Measurements from ENCODE around the gene LAMC3.

Gene LAMC3

GRCh38 chr9:130979591-130980385, 29.2 kb upstream of the LAMC3 start:
- DNase-seq, result no peak

- no peak for DNase-seq
Observed at GRCh38 chr9:130980526-130980925, 28.4 kb upstream of the LAMC3 start.

- DNase-seq, result no peak
Observed at GRCh38 chr9:130981002-130981755, 27.8 kb upstream of the LAMC3 start.

- DNase-seq, result no peak
Observed at GRCh38 chr9:130981756-130982137, 27.2 kb upstream of the LAMC3 start.

- DNase-seq, result no peak
Observed at GRCh38 chr9:130982636-130983358, 26.2 kb upstream of the LAMC3 start.

- DNase-seq, result no peak
Observed at GRCh38 chr9:130983359-130983670, 25.7 kb upstream of the LAMC3 start.

GRCh38 chr9:130983970-130984369, 25.0 kb upstream of the LAMC3 start:
- DNase-seq, result no peak

GRCh38 chr9:130984521-130984920, 24.5 kb upstream of the LAMC3 start:
- DNase-seq, result no peak

- DNase-seq, result no peak
Observed at GRCh38 chr9:130985029-130985428, 23.9 kb upstream of the LAMC3 start.

- DNase-seq, result no peak
Observed at GRCh38 chr9:130985606-130986162, 23.3 kb upstream of the LAMC3 start.

- no peak for DNase-seq
Observed at GRCh38 chr9:130986356-130986965, 22.5 kb upstream of the LAMC3 start.

GRCh38 chr9:130987054-130987453, 21.9 kb upstream of the LAMC3 start:
- no peak for DNase-seq

- no peak for DNase-seq
Observed at GRCh38 chr9:130987738-130988399, 21.1 kb upstream of the LAMC3 start.

- no peak for DNase-seq
Observed at GRCh38 chr9:130988400-130988747, 20.6 kb upstream of the LAMC3 start.

- DNase-seq, result no peak
Observed at GRCh38 chr9:130988905-130989304, 20.1 kb upstream of the LAMC3 start.

- no peak for DNase-seq
Observed at GRCh38 chr9:130989391-130989790, 19.6 kb upstream of the LAMC3 start.

- no peak for DNase-seq
Observed at GRCh38 chr9:130989891-130990290, 19.1 kb upstream of the LAMC3 start.

- DNase-seq, result no peak
Observed at GRCh38 chr9:130990306-130990977, 18.5 kb upstream of the LAMC3 start.

- DNase-seq, result no peak
Observed at GRCh38 chr9:130990978-130991777, 17.8 kb upstream of the LAMC3 start.

GRCh38 chr9:130991778-130992681, 16.9 kb upstream of the LAMC3 start:
- DNase-seq, result no peak

All from effector CD4-positive, alpha-beta T cell (primary cell).